Pancreas (tissue), 10 donors: Measurements from ENCODE around the gene SBF2. TPM values are rescaled to one million over a fixed set of nuclear protein-coding genes. Genes with fewer than 3 reads are reported as not detected.

ENCODE experiments used
- ATAC-seq, 4 donors: fragments of 200-7000 bp; cut with Tn5 transposase; one replicate each; pipeline versions ENCODE4 v1.8.0 to v1.9.1; 2020; ENCODE audit warnings: mild to moderate bottlenecking in 4 of 4, moderate library complexity in 4 of 4
- DNase-seq, 6 donors: peaks; one replicate each; pipeline ENCODE4 v3.0.0-alpha.2; 2020
- FAIRE-seq: peaks from 2 replicates; lab custom pipeline; 2012; peaks lifted over from hg19 to GRCh38; lab: Jason Lieb, UNC
- H3K27ac ChIP-seq, 4 donors: fragments of 200-600 bp; sonication (generic); 1 replicate in 3 of 4; 2 replicates in 1 of 4; pipeline versions ENCODE4 v1.5.0 to v1.8.0; 2020
- H3K27me3 ChIP-seq, 4 donors: fragments of 200-600 bp; one replicate each; pipeline ENCODE4 v1.8.0; 2021
- H3K36me3 ChIP-seq, 3 donors: fragments of 200-600 bp; sonication (generic) in 1 of 3; one replicate each; pipeline versions ENCODE4 v1.5.0 to v1.8.0; 2020 to 2021
- H3K4me1 ChIP-seq, 3 donors: fragments of 200-600 bp; one replicate each; pipeline ENCODE4 v1.8.0; 2021
- H3K4me3 ChIP-seq, 4 donors: fragments of 200-600 bp; sonication (generic) in 2 of 4; one replicate each; pipeline versions ENCODE4 v1.5.0 to v1.8.0; 2020 to 2021
- H3K9me3 ChIP-seq, 4 donors: fragments of 200-600 bp; one replicate each; pipeline ENCODE4 v1.8.0; 2021
- WGBS, 2 donors: extraction: QIAGEN DNeasy Blood & Tissue Kit; methylation state at CpG; one replicate each; pipeline ENCODE4 v1.1.7; 2013; 5-methylcytosine and 5-hydroxymethylcytosine counted together
- intact Hi-C, 3 donors: fragments of 100-400 bp; cut with DNase I; formaldehyde crosslinking; loops; one replicate each; pipeline versions ENCODE4 v1.11.1 to v1.14.2; 2022
- polyA plus RNA-seq, 2 donors: library from polyadenylated mRNA; stranded (reverse); fragments of 200-250 nt; gene quantifications; one replicate each; pipeline ENCODE4 v1.2.3, GENCODE V29; 2013
- total RNA-seq, 6 donors: library from RNA; stranded (reverse); fragmentation: NEBNext Ultra II Directional in 4 of 6; extraction: Animal tissue kit (Norgen Biotek cat#: 25700) in 4 of 6; gene quantifications; one replicate each; pipeline versions ENCODE4 v1.2.1 to v1.2.4, GENCODE V29; 2021 to 2023
- TF ChIP-seq, protein P1 (sequence below), 4 donors: fragments of 200-600 bp; sonication (generic) in 3 of 4; IDR thresholded peaks; one replicate each; pipeline versions ENCODE4 v1.5.0 to v1.8.0; 2021; ENCODE audit warnings: antibody characterized with exemption in 4 of 4
- donor health status: healthy with polysubstance abuse.
- donor health status: DM: no; HTN: no; CAD: no; lungs with moderate emphysema.
- donor health status: DM: no; HTN: no; CAD: no.
- donor health status: control.
- donor health status: control.
- donor health status: Bipolar disorder and iron deficiency.
- donor health status: DM: yes; HTN: yes; CAD: no.
- donor health status: DM: no; HTN: no; CAD: no.
- donor health status: DM: no; HTN: no; CAD: no.
- donor health status: DM: yes; HTN: yes; CAD: no.

SBF2 gene
- total and polyA plus RNA-seq, 8 donors: 4.6 to 21.8 (median 10.3) TPM

- H3K27ac ChIP-seq: peak overlapping the region in 1 of 4 donors; percentile 41
- H3K9me3 ChIP-seq: no peaks in the 10 kb centered on the region
- DNase-seq (no peak), ATAC-seq (peak; percentile 94 to 98 (median 98)), FAIRE-seq (no peak)
- TF ChIP-seq, protein P1, sequence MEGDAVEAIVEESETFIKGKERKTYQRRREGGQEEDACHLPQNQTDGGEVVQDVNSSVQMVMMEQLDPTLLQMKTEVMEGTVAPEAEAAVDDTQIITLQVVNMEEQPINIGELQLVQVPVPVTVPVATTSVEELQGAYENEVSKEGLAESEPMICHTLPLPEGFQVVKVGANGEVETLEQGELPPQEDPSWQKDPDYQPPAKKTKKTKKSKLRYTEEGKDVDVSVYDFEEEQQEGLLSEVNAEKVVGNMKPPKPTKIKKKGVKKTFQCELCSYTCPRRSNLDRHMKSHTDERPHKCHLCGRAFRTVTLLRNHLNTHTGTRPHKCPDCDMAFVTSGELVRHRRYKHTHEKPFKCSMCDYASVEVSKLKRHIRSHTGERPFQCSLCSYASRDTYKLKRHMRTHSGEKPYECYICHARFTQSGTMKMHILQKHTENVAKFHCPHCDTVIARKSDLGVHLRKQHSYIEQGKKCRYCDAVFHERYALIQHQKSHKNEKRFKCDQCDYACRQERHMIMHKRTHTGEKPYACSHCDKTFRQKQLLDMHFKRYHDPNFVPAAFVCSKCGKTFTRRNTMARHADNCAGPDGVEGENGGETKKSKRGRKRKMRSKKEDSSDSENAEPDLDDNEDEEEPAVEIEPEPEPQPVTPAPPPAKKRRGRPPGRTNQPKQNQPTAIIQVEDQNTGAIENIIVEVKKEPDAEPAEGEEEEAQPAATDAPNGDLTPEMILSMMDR (IDR thresholded peaks at IDR 0.05): no peak
- H3K27me3 ChIP-seq: no peaks in the 10 kb centered on the region
- H3K36me3 ChIP-seq: no peaks in the 10 kb centered on the region
- H3K4me1 ChIP-seq: peaks cover 0 to 14% (median 9%) of the 10 kb centered on the region in 3 donors
- no peak overlapping the region for H3K4me3 ChIP-seq
- intact Hi-C loops: no loop called here
Observed at GRCh38 chr11:10282117-10282516, 11.9 kb downstream of the SBF2 start.

- H3K4me1 ChIP-seq: no peaks in the 10 kb centered on the region
- no peaks in the 10 kb centered on the region for H3K9me3 ChIP-seq
- no peak overlapping the region for H3K27ac ChIP-seq
- FAIRE-seq (no peak), ATAC-seq (no peak), DNase-seq (no peak)
- H3K27me3 ChIP-seq: no peaks in the 10 kb centered on the region
- TF ChIP-seq, protein P1 (IDR thresholded peaks at IDR 0.05): no peak
- no peaks in the 10 kb centered on the region for H3K36me3 ChIP-seq
- intact Hi-C loops: no loop called here
- no peak overlapping the region for H3K4me3 ChIP-seq
Observed at GRCh38 chr11:10275714-10276113, 18.3 kb downstream of the SBF2 start.

- intact Hi-C loops: no loop called here
- no peak for DNase-seq
- H3K9me3 ChIP-seq: no peaks in the 10 kb centered on the region
- no peaks in the 10 kb centered on the region for H3K36me3 ChIP-seq
- 81 to 86% methylated on average over 1 of the region's 1 CpG for WGBS, 2 donors
- TF ChIP-seq, protein P1 (IDR thresholded peaks at IDR 0.05): no peak
- no peak overlapping the region for H3K4me3 ChIP-seq
- H3K27ac ChIP-seq: no peak overlapping the region
- no peak for ATAC-seq
- no peaks in the 10 kb centered on the region for H3K27me3 ChIP-seq
- no peak for FAIRE-seq
- no peaks in the 10 kb centered on the region for H3K4me1 ChIP-seq
Observed at GRCh38 chr11:10274726-10275125, 19.3 kb downstream of the SBF2 start.

DNA sequence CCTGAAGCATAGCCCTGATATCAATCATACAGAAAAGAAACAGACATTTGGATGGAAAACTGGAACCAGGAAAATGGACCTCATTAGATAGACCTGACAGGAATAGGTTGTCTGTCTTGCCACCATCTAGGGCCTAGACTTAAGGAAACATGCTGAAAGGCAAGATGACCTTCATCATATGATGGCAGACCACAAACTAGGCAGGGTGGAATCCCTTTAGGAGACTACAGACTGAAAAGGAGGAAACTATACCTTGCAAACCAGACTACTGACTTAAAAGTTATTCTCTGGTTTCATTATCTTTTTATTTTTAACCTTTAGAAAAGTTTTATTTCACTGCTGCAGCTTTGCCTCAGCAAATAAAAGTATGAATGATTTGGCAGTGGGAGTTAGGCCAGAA, 20.3 kb downstream of the SBF2 start:
- Histone ChIP-seq H3K9me3 (no peaks in the 10 kb centered on the region), H3K4me3 (no peak overlapping the region), H3K36me3 (no peaks in the 10 kb centered on the region), H3K4me1 (no peaks in the 10 kb centered on the region), H3K27ac (no peak overlapping the region), H3K27me3 (no peaks in the 10 kb centered on the region)
- FAIRE-seq (no peak), ATAC-seq (no peak), DNase-seq (no peak)
- TF ChIP-seq, protein P1 (IDR thresholded peaks at IDR 0.05): no peak
- intact Hi-C loops: no loop called here

DNA sequence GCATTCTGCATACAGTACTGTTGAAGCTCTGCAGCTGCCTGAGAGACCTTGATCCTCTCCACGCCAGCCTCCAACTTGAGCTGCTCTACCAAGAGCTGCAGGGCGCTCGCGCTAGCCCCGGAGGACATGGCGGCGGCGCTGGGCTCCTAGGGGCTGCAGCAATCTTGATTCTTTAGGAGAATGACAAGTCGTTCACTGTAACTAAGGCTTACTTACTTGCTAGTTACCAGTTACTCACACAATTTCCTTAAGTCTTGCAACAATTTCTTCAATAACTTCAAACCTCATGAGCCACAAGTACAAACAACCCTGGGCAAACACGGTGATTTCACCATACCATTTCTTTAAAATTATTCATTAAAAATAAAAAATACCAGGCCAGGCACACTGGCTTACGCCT, 21.9 kb downstream of the SBF2 start:
- H3K9me3 ChIP-seq: no peaks in the 10 kb centered on the region
- DNase-seq (no peak), FAIRE-seq (no peak), ATAC-seq (no peak)
- intact Hi-C loops: no loop called here
- H3K4me3 ChIP-seq: no peak overlapping the region
- H3K27me3 ChIP-seq: no peaks in the 10 kb centered on the region
- H3K27ac ChIP-seq: no peak overlapping the region
- WGBS, 2 donors: 95 to 99% methylated on average over 3 to 11 of the region's 11 CpGs
- no peaks in the 10 kb centered on the region for H3K36me3 ChIP-seq
- TF ChIP-seq, protein P1 (IDR thresholded peaks at IDR 0.05): no peak
- no peaks in the 10 kb centered on the region for H3K4me1 ChIP-seq
